HL-60/S4 (cell line): Measurements from ENCODE around the gene OTOF.

ENCODE experiments used
- in situ Hi-C: fragments of 300-500 bp; cut with MboI; formaldehyde crosslinking; loops from 2 replicates; pipeline ENCODE4 v1.14.3; 2022; ENCODE audit warnings: low sequenced_read_pairs

The OTOF gene

DNA sequence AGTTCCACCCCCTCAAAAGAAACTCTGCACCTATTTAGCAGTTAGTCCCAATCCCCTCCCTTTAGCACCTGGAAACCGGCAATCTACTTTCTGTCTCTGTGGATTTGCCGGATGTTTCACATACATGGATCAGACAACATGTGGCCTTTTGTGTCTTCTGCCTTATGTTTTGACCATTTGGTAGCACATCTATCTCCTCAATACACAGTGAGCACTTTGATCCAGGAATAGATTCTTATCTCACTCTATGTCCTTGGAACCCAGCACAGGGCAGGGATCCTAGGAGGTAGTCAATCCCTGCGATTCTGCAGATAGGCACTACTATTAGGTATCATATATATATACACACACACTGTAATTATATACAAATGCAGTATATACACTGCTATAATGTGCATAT, 3.8 kb upstream of the OTOF start:
- in situ Hi-C loops = no loop called here

DNA sequence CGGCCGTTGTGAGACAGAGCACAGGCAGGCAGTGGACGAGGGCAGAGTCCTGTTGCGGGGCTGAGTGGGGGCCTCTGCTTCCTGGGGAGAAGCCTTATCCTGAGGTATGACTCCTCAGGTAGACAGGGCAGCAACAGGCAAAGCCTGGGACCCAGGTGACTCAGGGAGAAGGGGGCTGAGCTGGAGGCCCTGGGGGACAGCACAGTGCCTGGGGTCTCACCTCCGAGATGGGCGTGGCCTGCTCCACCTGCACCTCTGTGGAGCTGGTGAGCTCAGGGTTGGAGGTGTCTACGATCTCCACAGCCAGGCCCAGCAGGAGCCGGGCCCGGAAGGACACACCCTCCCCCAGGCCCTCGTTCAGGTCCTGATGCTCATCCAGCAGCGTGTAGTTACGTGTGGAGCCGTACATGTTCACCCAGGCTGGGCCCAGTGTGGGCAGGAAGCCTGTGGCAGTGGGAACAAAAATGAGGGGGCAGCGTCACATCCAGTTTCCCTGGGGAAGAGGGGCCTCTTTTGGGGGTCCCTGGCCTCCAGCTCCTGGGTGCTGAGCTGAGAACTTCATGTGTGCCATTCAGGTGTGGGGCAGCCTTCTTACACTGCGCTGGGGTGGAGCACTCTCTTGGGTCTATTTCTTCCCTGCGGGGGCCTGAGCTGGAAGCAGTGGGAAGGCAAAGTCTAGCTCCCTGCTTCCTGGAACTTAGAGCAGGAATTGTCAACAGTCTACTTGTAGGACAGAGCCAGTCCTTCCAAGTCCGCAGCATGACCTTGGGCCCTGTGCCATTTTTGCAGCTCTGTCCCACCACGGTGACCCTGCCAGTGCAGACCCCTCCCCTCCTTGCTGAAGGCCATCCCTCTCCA, 2.9 kb upstream of the OTOF start:
- in situ Hi-C loops = no loop called here

DNA sequence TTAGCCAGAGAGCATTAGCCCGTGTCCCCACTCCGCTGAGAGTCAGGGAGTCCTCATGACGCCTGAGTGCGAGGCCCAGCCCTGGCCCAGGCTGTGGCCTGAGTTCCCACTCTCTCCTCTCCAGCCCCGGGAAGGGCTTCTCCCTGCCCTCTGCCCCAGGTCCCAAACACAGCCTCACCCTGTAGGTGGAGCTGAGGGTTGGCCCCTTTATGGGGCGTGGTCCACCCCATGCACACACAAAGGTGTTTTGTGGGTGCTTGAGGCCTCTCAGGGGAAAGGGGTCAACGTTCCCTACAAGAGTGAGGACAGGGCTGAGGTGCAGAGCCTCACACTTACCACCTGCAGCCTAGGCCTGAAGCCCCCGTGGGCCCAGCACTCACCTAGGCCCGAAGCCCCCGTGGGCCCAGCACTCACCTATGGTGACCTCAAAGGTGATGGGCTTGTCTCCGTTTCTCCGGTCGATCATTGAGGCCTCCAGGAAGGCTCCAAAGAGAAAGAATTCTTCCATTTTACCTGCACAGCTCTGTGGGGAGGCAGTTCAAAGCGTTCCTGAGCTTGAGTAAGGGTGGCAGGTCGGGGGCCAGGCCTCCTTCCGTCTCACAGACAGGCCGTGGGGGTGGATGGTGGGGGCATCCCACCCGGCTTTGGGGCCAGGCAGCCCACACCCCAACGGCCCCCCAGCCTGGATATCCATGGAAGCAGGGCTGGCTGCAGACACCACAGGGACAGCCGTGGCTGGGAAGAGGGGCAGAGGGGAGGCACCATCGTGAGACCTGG, 2.1 kb upstream of the OTOF start:
- in situ Hi-C loops = no loop called here

DNA sequence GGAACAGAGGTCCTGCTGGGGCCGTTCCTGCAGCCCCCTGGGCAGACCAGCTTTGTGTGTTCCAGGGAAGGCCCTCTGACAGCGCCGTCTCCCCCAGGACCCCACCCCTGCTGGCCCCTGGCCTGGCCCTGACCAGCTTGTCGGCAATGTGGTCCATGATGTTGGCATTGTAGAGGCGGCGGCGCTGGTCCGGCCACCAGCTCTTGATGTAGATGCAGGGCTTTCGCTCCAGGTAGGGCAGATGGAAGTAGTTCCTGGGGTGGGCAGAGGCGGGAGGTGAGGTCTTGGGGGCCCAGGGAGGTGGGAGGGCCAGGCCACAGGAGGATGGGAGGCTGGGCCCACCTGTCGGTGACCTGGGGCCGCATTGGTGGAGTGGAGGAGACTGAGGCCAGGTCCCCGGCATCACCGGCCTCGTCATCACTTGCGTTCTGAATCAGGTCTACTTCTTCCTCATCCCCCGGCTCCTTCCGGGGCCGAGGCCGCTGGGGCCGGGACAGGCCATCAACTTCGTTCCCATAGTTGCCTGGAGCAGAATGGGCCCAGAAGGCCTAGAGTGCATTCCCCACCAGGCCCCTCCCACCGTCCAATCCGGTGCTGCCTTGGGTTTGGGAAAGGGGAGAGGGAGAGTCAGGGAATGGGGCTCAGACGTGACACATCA, 1.3 kb upstream of the OTOF start:
- in situ Hi-C loops = no loop called here

DNA sequence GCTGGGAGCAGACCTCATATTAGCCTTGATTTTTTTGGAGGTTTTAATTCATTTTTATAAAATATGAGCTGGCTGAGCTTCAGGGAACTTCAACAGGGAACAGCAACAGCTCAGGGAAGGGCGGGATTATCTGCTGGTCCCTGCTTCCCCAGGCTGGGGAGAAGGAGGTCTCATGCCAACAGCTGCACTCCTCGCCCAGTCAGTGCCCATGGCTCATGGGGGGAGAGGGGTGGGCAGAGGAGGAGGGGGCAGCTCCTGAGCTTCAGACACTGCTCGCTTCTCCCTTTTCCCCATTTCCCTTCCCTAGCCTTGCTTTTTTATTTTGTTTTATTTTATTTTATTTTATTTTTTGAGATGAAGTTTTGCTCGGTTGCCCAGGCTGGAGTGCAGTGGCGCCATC, 442 bp upstream of the OTOF start:
- in situ Hi-C loops = no loop called here

DNA sequence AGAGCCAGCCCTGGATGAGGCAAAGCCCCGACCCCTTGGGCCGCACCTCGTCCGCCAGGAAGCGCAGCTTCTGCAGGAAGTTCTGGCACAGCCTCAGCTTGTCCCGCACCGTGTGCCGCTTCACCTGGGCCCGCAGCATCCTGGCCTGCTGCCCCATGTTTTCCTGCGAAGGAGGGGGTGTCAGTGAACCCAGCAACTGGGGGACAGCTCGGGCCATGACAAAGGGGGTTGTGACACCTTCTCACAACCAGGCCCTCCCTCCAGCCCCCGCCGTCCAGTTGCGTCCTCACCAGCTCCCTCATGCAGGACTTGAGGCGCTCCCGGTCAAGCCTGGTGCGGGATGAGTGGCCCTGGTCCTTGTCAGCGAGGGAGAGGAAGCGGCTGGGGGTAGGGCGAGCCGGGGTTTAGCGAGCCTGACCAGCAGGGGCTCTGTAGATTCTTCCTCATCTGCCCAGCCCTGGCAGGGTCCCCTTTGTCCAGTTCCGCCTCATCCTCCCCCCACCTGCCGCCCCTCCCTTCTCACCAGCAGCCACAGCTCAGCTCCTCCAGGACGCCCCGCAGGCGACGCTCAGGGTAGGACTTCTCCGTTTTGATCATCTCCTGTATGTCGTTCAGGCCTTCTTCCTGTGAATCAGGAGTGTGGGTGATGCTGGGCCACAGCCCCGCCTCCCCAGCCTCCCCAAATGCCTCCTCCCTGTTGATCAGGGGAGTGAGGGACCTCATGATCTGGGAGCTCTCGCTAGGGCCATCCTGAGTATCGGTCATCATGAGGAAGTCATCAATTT, 606 bp downstream of the OTOF start:
- in situ Hi-C loops = no loop called here

DNA sequence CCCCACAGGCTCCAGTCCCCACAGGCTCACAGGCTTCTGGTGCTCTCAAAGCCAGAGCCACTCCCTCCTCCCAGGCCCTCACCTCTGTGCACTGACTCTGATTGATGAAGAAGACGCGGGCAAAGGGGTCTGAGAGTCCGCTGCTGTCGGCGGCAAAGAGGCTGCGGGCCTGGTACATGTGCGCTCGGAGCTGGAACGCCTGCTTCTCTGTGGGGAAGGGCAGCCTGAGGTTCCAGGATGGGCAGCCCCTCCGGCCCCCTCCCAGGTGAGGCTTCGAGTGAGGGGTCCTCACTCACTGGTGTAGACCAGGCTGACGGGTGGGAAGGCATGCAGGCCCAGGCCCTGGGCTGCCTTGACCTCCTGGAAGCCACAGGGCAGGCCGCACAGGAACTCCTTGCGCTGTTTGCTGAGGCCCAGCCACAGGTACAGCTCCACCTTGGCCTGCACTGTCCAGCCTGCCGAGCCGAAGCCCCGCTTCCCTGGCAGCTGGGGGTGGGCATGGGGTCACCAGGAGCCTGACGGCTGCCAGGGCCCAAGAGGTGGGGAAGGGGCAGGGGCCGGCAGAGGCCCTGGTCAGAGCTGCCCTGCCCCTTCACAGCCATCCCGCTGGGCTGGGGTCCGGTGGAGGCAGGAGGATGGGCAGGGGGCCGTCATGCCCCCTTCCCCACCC, 2.0 kb downstream of the OTOF start:
- in situ Hi-C loops = no loop called here

DNA sequence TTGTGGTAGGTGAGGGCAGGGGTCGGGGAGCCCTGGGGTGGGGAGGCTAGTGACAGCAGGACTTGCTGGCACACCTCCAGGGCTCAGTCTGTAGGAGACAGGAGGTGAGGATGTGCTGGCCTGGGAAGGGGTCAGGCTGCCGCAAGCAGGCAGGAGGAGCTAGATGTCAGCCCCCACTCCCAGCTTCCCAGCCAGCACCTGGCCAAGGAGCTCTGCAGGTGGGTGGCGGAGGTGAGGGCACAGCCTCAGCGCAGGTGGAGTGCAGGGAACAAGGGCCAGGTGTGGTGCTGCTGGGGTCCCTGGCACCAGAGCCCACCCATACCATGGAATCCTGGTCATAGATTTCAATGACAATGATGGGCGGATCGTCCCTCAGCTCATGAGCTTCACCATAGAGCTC, 2.9 kb downstream of the OTOF start:
- in situ Hi-C loops = no loop called here

DNA sequence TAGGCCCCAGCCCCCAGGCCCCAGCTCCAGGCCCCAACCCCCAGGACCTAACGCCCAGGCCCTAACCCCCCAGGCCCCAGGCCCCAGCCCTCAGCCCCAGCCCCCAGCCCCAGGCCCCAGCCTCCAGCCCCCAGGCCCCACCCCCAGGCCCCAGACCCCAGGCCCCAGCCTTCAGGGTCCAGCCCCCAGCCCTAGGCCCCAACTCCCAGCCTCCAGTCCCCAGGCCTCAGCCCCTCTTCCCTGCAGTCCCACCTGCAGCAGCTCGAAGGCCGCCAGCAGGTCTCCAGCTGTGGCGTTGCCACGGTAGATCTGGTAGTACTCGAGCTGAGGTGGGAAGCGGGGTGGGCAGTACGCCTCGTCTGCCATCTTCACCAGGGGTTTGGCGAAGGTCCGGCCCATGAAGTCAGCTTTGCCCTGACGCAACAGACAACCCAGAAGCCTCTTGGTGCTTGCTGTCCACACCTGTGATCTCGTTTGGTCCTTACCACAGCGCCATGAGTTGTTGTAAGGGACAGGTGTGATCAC, 3.6 kb downstream of the OTOF start:
- in situ Hi-C loops = loop anchor here (25.0 kb wide), 1 partner anchor 512 kb away; no protein-coding TSS in a partner anchor

DNA sequence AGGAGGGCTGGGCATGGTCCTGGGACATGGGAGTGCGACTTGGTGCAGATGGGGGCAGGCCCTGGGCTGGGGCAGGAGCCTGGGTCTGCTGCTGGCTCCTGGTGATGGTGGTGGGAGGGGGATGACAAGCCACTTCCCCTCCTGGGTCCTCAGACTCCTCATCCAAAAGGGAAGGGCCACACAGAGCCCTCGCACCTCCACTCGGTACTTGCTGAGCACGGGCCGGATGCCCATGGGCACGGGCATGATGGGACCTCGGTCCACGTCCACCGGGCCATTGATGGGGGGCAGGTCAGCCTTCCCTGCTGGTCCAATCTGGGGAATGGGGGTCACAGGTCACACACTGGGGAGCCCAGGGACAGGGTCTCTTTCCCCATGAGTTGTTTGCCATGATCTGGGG, 4.1 kb downstream of the OTOF start:
- in situ Hi-C loops = loop anchor here (25.0 kb wide), 1 partner anchor 511 kb away; no protein-coding TSS in a partner anchor

DNA sequence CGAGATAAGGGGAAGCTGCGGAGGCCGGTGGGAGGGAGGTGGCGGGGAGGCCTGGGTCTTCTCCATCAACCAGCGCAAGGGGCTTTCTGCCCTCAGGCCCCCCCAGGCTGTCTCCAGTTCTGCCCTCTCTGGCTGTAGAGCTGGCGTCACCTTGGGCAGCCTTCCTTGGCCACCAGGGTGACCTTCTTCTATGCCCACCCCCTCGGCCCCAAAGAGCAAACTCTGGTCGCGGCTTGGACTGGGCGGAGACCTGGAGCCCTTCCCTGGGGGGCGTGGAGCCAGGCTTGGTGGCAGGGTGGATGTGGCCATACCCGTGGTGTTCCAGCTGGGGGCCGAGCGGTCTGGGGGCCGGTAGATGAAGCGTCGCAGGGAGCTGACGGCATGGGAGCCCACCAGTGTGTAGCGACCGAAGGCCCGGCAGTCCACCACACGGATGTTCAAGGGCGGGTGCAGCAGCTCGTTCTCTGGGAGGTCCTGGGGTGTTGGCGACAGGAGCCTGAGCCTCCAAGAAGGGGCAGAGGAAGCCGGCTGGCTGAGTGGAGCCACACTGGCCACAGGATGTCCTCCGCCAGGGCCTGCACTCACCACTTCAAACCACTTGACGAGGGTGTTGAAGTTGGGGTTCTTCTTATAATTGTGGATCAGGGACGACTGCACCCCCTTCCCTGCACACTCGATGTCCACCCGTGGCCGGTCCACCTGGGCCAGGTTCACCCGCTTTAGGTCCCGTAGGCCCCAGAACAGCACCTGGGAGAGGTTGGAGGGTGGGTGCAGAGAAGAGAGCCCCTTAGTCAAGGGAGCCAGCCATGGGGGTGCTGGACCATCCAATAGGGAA, 4.9 kb downstream of the OTOF start:
- in situ Hi-C loops = loop anchor here (25.0 kb wide), 1 partner anchor 511 kb away; no protein-coding TSS in a partner anchor

DNA sequence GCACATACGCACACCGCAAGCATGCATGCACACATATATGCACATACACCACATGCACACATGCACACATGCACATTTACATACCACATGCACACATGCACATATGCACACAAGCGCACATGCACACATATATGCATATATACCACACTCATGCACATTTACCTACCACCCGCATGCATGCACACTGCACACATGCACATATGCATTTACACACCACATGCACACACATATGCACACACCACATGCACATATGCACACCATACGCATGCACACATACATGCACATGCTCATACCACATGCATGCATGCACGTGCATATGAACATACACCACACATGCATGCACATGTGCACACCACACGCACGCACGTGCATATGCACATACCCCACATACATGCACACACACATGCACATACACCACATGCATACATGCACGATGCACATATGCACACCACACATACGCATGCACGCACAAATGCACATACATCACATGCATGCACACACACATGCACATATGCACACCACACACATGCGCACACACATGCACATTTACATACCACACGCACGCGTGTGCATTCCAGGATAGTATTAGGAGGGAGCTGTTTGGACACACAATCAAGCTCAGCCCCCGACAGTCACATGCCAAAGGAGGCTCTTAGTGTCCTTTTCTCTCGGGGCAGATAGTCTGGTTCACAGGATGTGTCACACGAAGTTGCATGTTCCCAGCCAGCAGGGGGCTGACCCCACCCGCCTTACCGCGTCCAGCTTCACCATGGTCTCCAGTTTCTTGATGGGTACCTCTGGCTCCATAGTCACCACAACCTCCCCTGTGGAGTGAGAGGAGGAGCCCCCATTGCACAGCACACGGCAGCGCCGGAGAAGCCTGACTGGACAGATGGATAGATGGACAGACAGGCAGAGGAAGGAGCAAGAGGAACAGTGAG, 5.9 kb downstream of the OTOF start:
- in situ Hi-C loops = loop anchor here (25.0 kb wide), 1 partner anchor 510 kb away; no protein-coding TSS in a partner anchor

DNA sequence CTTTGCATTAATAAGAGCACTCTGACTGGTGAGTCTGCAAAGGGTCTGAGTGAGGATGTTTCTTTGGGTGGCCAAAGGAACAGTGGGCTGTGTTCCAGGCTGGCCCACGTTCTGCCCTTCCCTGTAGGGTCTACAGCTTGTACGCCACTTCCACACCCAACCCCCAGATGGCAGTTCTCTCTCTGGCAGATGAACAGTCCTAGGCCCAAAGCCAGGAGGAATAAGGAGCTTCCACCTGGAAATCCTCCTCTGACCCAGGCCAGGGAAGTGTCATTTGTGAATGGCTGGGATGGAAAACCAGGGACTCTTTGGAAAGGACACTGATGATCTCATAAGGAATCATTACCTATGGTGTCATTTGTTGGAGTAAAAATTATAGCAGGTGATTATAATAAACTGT, 6.6 kb downstream of the OTOF start:
- in situ Hi-C loops = loop anchor here (25.0 kb wide), 1 partner anchor 509 kb away; no protein-coding TSS in a partner anchor

DNA sequence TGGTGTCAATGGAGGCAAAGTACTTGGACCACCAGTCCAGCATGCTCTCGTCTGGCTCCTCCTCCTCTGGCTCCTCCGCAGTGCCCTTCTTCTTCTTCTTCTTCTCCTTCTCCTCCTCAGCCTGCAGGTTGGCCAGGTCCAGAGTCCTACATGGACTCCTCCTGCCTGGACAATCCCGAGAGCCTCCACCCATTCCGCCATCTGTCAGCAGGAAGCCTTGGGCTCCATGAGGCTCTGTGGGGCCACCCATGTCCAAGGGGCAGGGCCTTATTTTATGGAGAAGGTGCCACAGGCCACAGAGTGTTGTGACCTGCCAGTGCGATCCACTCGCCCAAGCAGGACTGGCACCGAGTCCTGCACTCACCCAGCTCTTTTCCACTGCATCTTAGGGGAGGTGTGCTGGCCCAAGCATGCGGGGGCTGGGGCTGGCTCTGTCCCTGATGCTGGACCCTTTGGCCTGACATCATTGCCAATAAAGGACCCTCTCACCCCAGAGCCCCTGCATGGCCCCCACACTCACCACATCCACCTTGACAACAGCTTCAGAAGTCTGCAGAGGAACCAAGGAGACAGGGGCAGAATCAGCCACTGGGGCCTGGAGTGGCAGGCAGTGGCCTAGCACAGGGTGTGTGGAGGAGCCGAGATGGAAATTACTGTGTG, 7.2 kb downstream of the OTOF start:
- in situ Hi-C loops = loop anchor here (25.0 kb wide), 1 partner anchor 508 kb away; no protein-coding TSS in a partner anchor

DNA sequence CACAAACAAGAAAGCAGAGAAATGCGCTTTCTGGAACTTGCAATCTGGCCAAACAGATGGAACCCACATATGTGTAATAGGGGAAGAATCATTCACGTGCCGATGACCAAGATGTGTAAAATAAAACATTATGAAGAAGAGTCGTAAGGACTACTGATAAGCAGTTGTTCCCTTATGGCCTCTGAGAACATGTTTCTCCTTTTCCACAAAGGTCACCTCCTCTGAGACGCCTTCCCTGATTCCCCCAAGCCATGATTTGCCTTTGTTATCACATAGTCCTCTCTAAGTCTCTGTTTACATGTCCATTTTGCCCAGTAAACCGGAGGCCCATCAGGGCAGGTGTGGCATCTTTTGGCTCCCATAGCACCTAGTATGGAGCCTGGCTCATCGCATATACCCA, 8.0 kb downstream of the OTOF start:
- in situ Hi-C loops = loop anchor here (25.0 kb wide), 1 partner anchor 508 kb away; no protein-coding TSS in a partner anchor

DNA sequence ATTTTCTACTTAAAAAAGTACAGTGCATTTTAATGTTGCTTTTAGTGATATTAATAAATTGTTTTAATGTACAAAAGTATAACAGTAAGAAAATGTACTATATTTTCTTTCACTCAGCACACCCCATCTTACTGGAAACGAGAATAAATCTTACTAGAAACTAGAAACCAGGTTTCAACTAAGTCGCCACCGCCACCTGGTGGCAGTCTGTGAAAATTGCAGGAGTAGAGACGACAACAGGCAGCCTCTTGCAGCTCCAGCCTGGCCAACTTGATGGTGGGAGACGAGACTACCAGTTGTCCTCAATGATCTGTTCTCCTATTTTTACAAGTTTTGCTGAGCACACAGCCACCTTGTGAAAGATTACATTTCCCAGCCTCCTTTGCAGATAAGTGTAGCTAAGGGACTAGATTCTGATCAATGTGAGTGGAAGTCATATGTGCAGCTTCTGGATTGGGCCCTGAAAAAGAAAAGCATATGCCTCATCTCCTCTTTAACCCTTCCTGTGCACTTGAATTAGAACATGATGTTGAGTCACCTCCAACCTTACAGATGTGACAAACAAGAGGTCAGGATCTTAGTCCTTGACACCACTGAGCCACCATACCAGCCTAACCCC, 8.7 kb downstream of the OTOF start:
- in situ Hi-C loops = loop anchor here (25.0 kb wide), 1 partner anchor 507 kb away; no protein-coding TSS in a partner anchor

DNA sequence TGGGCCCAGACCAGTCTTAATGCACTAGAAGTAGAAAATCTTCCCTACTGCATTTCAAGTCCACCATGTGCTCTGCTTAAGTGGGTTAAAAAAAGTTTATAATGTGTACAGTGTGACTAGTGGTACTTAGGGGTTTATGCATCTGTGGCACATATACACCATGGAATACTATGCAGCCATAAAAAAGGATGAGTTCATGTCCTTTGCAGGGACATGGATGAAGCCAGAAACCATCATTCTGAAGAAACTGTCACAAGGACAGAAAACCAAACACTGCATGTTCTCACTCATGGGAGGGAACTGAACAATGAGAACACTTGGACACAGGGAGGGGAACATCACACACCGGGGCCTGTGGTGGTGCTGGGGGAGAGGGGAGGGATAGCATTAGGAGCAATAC, 9.4 kb downstream of the OTOF start:
- in situ Hi-C loops = loop anchor here (25.0 kb wide), 1 partner anchor 506 kb away; no protein-coding TSS in a partner anchor
